ACC112 (cell line): ENCODE data around the gene GYPC.

Source experiments
- H2AFZ ChIP-seq: fragments of 200-600 bp; sonication (generic); one replicate; pipeline ENCODE4 v1.6.0; 2017; ENCODE audit warnings: antibody characterized with exemption, low read length; ENCODE audit not compliant: unreplicated experiment
- H3K27ac ChIP-seq: fragments of 200-600 bp; sonication (generic); 2 replicates; pipeline ENCODE4 v1.5.1; 2014; ENCODE audit warnings: low read depth, mild to moderate bottlenecking, antibody characterized with exemption, low read length, moderate library complexity
- H3K27me3 ChIP-seq: fragments of 200-600 bp; sonication (generic); 2 replicates; pipeline ENCODE4 v1.6.1; 2014; ENCODE audit warnings: mild to moderate bottlenecking, antibody characterized with exemption, low read length, moderate library complexity, mixed read lengths; ENCODE audit not compliant: insufficient read depth
- H3K36me3 ChIP-seq: fragments of 200-600 bp; sonication (generic); 2 replicates; pipeline ENCODE4 v1.6.1; 2016; ENCODE audit warnings: mild to moderate bottlenecking, antibody characterized with exemption, low read length, moderate library complexity, mixed read lengths; ENCODE audit not compliant: insufficient read depth
- H3K4me1 ChIP-seq: fragments of 200-600 bp; sonication (generic); one replicate; pipeline ENCODE4 v1.6.1; 2016; ENCODE audit warnings: low read length, mixed read lengths; ENCODE audit not compliant: insufficient read depth, unreplicated experiment, control insufficient read depth
- H3K4me3 ChIP-seq: fragments of 200-600 bp; sonication (generic); 2 replicates; pipeline ENCODE4 v1.5.1; 2014; ENCODE audit warnings: mild to moderate bottlenecking, low read depth, low read length
- H3K79me2 ChIP-seq: fragments of 200-600 bp; sonication (generic); one replicate; pipeline ENCODE4 v1.6.0; 2016; ENCODE audit warnings: low read length; ENCODE audit not compliant: control insufficient read depth, unreplicated experiment, insufficient read depth

GYPC gene

GRCh38 chr2:126717928-126718327 lies 62.0 kb downstream of the GYPC start:
- Histone ChIP-seq H3K36me3 (no peaks in the 10 kb centered on the region), H3K4me1 (no peaks in the 10 kb centered on the region), H3K27ac (no peak overlapping the region), H2AFZ (no peak overlapping the region), H3K27me3 (peaks cover 32% of the 10 kb centered on the region), H3K4me3 (no peak overlapping the region), H3K79me2 (no peaks in the 10 kb centered on the region)

GRCh38 chr2:126719191-126719832 lies 63.4 kb downstream of the GYPC start:
- H3K79me2 ChIP-seq = no peaks in the 10 kb centered on the region
- no peaks in the 10 kb centered on the region for H3K4me1 ChIP-seq
- no peaks in the 10 kb centered on the region for H3K36me3 ChIP-seq
- H3K4me3 ChIP-seq = no peak overlapping the region
- peaks cover 19% of the 10 kb centered on the region for H3K27me3 ChIP-seq
- H3K27ac ChIP-seq = no peak overlapping the region
- no peak overlapping the region for H2AFZ ChIP-seq

- Histone ChIP-seq H3K79me2 (no peaks in the 10 kb centered on the region), H3K36me3 (no peaks in the 10 kb centered on the region), H3K27ac (no peak overlapping the region), H3K27me3 (peaks cover 17% of the 10 kb centered on the region; the same call in 1 of the 2 replicates), H2AFZ (no peak overlapping the region), H3K4me3 (no peak overlapping the region), H3K4me1 (no peaks in the 10 kb centered on the region)
Measured at GRCh38 chr2:126719833-126720351, 63.9 kb downstream of the GYPC start.

- Histone ChIP-seq H3K4me3 (no peak overlapping the region), H3K27me3 (peaks cover 17% of the 10 kb centered on the region; the same call in 1 of the 2 replicates), H3K27ac (no peak overlapping the region), H2AFZ (no peak overlapping the region), H3K79me2 (no peaks in the 10 kb centered on the region), H3K36me3 (no peaks in the 10 kb centered on the region), H3K4me1 (no peaks in the 10 kb centered on the region)
Measured at GRCh38 chr2:126720638-126721037, 64.7 kb downstream of the GYPC start.

- Histone ChIP-seq H3K4me1 (no peaks in the 10 kb centered on the region), H3K27ac (no peak overlapping the region), H3K79me2 (no peaks in the 10 kb centered on the region), H2AFZ (no peak overlapping the region), H3K27me3 (peaks cover 9% of the 10 kb centered on the region; the same call in 1 of the 2 replicates), H3K4me3 (no peak overlapping the region), H3K36me3 (no peaks in the 10 kb centered on the region)
Measured at GRCh38 chr2:126722081-126722480, 66.1 kb downstream of the GYPC start.

- no peaks in the 10 kb centered on the region for H3K4me1 ChIP-seq
- no peaks in the 10 kb centered on the region for H3K36me3 ChIP-seq
- H3K79me2 ChIP-seq = no peaks in the 10 kb centered on the region
- H3K27ac ChIP-seq = no peak overlapping the region
- no peak overlapping the region for H3K4me3 ChIP-seq
- H2AFZ ChIP-seq = no peak overlapping the region
- H3K27me3 ChIP-seq = peaks cover 9% of the 10 kb centered on the region; the same call in 1 of the 2 replicates
Measured at GRCh38 chr2:126722546-126722945, 66.6 kb downstream of the GYPC start.

- H3K79me2 ChIP-seq = no peaks in the 10 kb centered on the region
- H3K27ac ChIP-seq = no peak overlapping the region
- H2AFZ ChIP-seq = no peak overlapping the region
- peaks cover under 1% of the 10 kb centered on the region; the same call in 1 of the 2 replicates for H3K27me3 ChIP-seq
- no peaks in the 10 kb centered on the region for H3K4me1 ChIP-seq
- H3K4me3 ChIP-seq = no peak overlapping the region
- no peaks in the 10 kb centered on the region for H3K36me3 ChIP-seq
Measured at GRCh38 chr2:126723281-126723815, 67.4 kb downstream of the GYPC start.

GRCh38 chr2:126725580-126725979 lies 69.6 kb downstream of the GYPC start:
- Histone ChIP-seq H3K27me3 (no peaks in the 10 kb centered on the region), H3K4me3 (no peak overlapping the region), H2AFZ (no peak overlapping the region), H3K4me1 (no peaks in the 10 kb centered on the region), H3K79me2 (no peaks in the 10 kb centered on the region), H3K36me3 (no peaks in the 10 kb centered on the region), H3K27ac (no peak overlapping the region)

- Histone ChIP-seq H2AFZ (no peak overlapping the region), H3K4me3 (no peak overlapping the region), H3K4me1 (no peaks in the 10 kb centered on the region), H3K27me3 (peaks cover 3% of the 10 kb centered on the region), H3K79me2 (no peaks in the 10 kb centered on the region), H3K27ac (no peak overlapping the region), H3K36me3 (no peaks in the 10 kb centered on the region)
Measured at GRCh38 chr2:126729896-126730295, 73.9 kb downstream of the GYPC start.

- H3K4me3 ChIP-seq = no peak overlapping the region
- no peak overlapping the region for H2AFZ ChIP-seq
- no peaks in the 10 kb centered on the region for H3K4me1 ChIP-seq
- H3K36me3 ChIP-seq = no peaks in the 10 kb centered on the region
- H3K79me2 ChIP-seq = no peaks in the 10 kb centered on the region
- no peak overlapping the region for H3K27ac ChIP-seq
- peaks cover 3% of the 10 kb centered on the region for H3K27me3 ChIP-seq
Measured at GRCh38 chr2:126730655-126731054, 74.7 kb downstream of the GYPC start.

GRCh38 chr2:126731353-126731752 lies 75.4 kb downstream of the GYPC start:
- Histone ChIP-seq H2AFZ (no peak overlapping the region), H3K4me3 (no peak overlapping the region), H3K27me3 (peaks cover 9% of the 10 kb centered on the region), H3K27ac (no peak overlapping the region), H3K79me2 (no peaks in the 10 kb centered on the region), H3K36me3 (no peaks in the 10 kb centered on the region), H3K4me1 (no peaks in the 10 kb centered on the region)
